ENCODE data around the gene WWOX.

Gene WWOX

GRCh38 chr16:78281115-78281514, 181.7 kb downstream of the WWOX start:
- H3K4me3 ChIP-seq (ENCODE audit: low read depth, low read length): no peak overlapping the region
- no peak for DNase-seq (ENCODE audit: low read depth)
- TF ChIP-seq, protein P1, sequence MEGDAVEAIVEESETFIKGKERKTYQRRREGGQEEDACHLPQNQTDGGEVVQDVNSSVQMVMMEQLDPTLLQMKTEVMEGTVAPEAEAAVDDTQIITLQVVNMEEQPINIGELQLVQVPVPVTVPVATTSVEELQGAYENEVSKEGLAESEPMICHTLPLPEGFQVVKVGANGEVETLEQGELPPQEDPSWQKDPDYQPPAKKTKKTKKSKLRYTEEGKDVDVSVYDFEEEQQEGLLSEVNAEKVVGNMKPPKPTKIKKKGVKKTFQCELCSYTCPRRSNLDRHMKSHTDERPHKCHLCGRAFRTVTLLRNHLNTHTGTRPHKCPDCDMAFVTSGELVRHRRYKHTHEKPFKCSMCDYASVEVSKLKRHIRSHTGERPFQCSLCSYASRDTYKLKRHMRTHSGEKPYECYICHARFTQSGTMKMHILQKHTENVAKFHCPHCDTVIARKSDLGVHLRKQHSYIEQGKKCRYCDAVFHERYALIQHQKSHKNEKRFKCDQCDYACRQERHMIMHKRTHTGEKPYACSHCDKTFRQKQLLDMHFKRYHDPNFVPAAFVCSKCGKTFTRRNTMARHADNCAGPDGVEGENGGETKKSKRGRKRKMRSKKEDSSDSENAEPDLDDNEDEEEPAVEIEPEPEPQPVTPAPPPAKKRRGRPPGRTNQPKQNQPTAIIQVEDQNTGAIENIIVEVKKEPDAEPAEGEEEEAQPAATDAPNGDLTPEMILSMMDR (IDR thresholded peaks at IDR 0.05; ENCODE audit: control insufficient read depth, extremely low read depth, insufficient read depth): no peak

DNA sequence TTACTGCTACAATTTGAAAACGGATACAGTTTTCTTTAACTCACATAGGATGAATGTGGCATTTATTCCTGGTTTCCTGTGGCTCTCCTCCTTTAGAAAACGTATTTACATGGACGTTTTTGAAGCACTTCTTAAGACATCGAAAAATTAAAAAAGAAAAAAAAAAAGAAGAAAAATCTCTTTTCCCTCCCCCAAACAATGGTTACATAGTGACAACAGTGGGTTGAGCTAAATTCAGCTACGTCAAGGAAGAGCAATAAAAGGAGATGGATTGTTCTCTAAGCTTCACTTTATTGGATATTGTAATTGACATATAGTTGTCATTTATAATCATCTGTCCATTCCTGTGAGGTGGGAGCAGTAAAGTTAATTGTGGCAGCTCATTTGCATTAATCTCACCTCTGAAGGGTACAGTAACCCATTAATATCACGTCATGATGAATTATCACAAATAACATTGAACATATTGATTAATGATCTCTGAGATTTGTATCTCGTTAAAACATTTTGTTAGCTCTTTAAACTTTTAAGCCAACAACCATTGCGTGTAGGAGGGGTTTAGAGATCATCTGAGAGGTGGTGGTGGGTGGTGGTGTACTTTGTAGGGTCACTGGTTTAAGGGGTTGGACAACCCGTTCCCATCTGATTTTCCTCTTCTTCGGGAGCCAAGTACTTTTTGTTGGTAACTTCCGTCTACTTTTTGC, 184.2 kb downstream of the WWOX start:
- H3K4me3 ChIP-seq (ENCODE audit: low read depth, low read length): no peak overlapping the region
- no peak for DNase-seq (ENCODE audit: low read depth)
- TF ChIP-seq, protein P1 (IDR thresholded peaks at IDR 0.05; ENCODE audit: control insufficient read depth, extremely low read depth, insufficient read depth): no peak

- TF ChIP-seq, protein P1 (IDR thresholded peaks at IDR 0.05; ENCODE audit: control insufficient read depth, extremely low read depth, insufficient read depth): no peak
- no peak overlapping the region for H3K4me3 ChIP-seq (ENCODE audit: low read depth, low read length)
Observed at GRCh38 chr16:78284326-78284725, 184.9 kb downstream of the WWOX start.

GRCh38 chr16:78284957-78285434, 185.5 kb downstream of the WWOX start:
- H3K4me3 ChIP-seq (ENCODE audit: low read depth, low read length): no peak overlapping the region
- DNase-seq (ENCODE audit: low read depth): no peak
- TF ChIP-seq, protein P1 (IDR thresholded peaks at IDR 0.05; ENCODE audit: control insufficient read depth, extremely low read depth, insufficient read depth): no peak

More at GRCh38 chr16:78284326-78284725, 184.9 kb downstream of the WWOX start:
- DNase-seq (ENCODE audit: low read depth): no peak

DNA sequence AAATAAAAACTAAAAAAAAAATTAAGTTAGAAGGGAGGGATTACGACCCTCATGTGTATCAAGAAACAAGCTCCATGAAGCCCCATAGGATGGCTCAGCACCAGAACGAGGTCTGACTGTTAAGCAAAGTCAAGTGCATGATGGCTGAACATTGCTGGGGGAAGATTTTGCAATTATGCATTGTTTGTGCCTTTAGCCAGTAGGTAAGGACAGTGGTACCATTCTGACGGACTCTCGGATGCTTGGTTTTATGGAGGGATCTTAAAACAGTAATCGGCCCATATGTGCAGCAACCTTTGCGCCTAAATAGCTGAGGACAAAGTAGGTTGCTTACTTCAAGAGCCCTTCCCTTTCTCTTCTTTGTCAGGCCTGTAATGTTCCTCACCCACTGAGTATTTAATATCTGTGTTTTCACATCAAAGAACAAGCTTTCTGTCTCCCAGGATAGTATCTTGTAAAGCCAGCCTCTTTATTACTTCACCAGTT, 186.0 kb downstream of the WWOX start:
- no peak overlapping the region for H3K4me3 ChIP-seq (ENCODE audit: low read depth, low read length)
- TF ChIP-seq, protein P1 (IDR thresholded peaks at IDR 0.05; ENCODE audit: control insufficient read depth, extremely low read depth, insufficient read depth): no peak

DNA sequence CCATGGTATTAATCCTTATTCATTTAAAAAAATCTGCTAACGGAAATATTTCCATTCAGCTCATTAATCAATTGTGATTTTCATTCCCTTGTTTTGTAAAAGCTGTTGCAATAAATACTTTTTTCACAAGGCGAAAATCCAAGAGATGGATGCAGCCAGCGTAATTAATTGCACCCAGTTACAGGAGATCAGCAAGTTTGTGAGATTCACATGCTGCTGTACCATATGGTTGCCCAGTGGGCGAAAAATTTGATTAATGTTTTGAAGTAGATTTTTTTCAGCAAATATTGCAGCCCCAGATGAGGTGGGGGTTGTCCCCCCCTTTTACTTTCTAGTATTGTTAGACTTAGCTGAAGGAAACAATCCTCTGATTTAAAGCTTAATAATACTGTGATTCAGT, 186.6 kb downstream of the WWOX start:
- TF ChIP-seq, protein P1 (IDR thresholded peaks at IDR 0.05; ENCODE audit: control insufficient read depth, extremely low read depth, insufficient read depth): no peak
- no peak for DNase-seq (ENCODE audit: low read depth)
- H3K4me3 ChIP-seq (ENCODE audit: low read depth, low read length): no peak overlapping the region

More for the DNA sequence above, 186.0 kb downstream of the WWOX start:
- no peak for DNase-seq (ENCODE audit: low read depth)

All from LNCaP clone FGC (cell line).